Limb (tissue), 2 donors: ENCODE measurements around the gene BACH1.
"Not testable (repeated sequence)": the region's sequence is repeated elsewhere in the genome, so short reads cannot be mapped to it uniquely, and the experiment has no call there.

ENCODE experiments used
- DNase-seq, 2 donors: peaks; one replicate each; pipeline ENCODE4 v3.0.0-alpha.2; 2016; ENCODE audit errors: extremely low spot score in 2 of 2

Gene BACH1

GRCh38 chr21:29343519-29343918 lies 44.8 kb downstream of the BACH1 start:
- DNase-seq = no peak

- DNase-seq = no peak
Measured at GRCh38 chr21:29346281-29346680, 47.6 kb downstream of the BACH1 start.

- DNase-seq = no peak
Measured at GRCh38 chr21:29346771-29347170, 48.0 kb downstream of the BACH1 start.

GRCh38 chr21:29347274-29347681 lies 48.6 kb downstream of the BACH1 start:
- DNase-seq = no peak

GRCh38 chr21:29349702-29350101 lies 51.0 kb downstream of the BACH1 start:
- no peak for DNase-seq

GRCh38 chr21:29350246-29350779 lies 51.6 kb downstream of the BACH1 start:
- no peak for DNase-seq

GRCh38 chr21:29351691-29352090 lies 53.0 kb downstream of the BACH1 start:
- no peak for DNase-seq

GRCh38 chr21:29355043-29355710 lies 56.5 kb downstream of the BACH1 start:
- DNase-seq = not testable (repeated sequence)

GRCh38 chr21:29356291-29356690 lies 57.6 kb downstream of the BACH1 start:
- DNase-seq = not testable (repeated sequence)

- DNase-seq = not testable (repeated sequence)
Measured at GRCh38 chr21:29356810-29357209, 58.1 kb downstream of the BACH1 start.

- DNase-seq = no peak
Measured at GRCh38 chr21:29359718-29360117, 61.0 kb downstream of the BACH1 start.

GRCh38 chr21:29360799-29361765 lies 62.4 kb downstream of the BACH1 start:
- DNase-seq = no peak

GRCh38 chr21:29362758-29363157 lies 64.0 kb downstream of the BACH1 start:
- no peak for DNase-seq

GRCh38 chr21:29365661-29366265 lies 67.0 kb downstream of the BACH1 start:
- DNase-seq = no peak

GRCh38 chr21:29366532-29366931 lies 67.8 kb downstream of the BACH1 start:
- DNase-seq = no peak

GRCh38 chr21:29367335-29367734 lies 68.6 kb downstream of the BACH1 start:
- DNase-seq = no peak

GRCh38 chr21:29368906-29369305 lies 70.2 kb downstream of the BACH1 start:
- no peak for DNase-seq

- no peak for DNase-seq
Measured at GRCh38 chr21:29371464-29371863, 72.7 kb downstream of the BACH1 start.

- DNase-seq = peak; percentile 41 to 80
Measured at GRCh38 chr21:29372063-29372802, 73.5 kb downstream of the BACH1 start.

- no peak for DNase-seq
Measured at GRCh38 chr21:29374481-29374880, 75.8 kb downstream of the BACH1 start.

GRCh38 chr21:29376556-29376955 lies 77.8 kb downstream of the BACH1 start:
- DNase-seq = peak in 1 of 2 donors; percentile 34
